H1 (cell line): Measurements from ENCODE around the gene TTLL9.

Source experiments
- CTCF ChIP-seq, 3 experiments: IDR thresholded peaks; 1 replicate in 2 of 3; 2 replicates in 1 of 3; pipeline versions ENCODE4 v1.5.1 to v1.6.1; 2011; ENCODE audit warnings: low read length in 3 of 3, mild to moderate bottlenecking in 3 of 3, inconsistent platforms in 2 of 3, low read depth in 1 of 3, moderate library complexity in 1 of 3; ENCODE audit not compliant: insufficient read depth in 1 of 3; ENCODE audit errors: control extremely low read depth in 1 of 3
- EGR1 ChIP-seq: IDR thresholded peaks from 2 replicates; pipeline ENCODE4 v1.6.1; 2011; ENCODE audit warnings: low read depth, low read length, borderline replicate concordance
- POLR2AphosphoS5 ChIP-seq: IDR thresholded peaks from 2 replicates; pipeline ENCODE4 v1.6.1; 2011; ENCODE audit warnings: low read depth, low read length
- YY1 ChIP-seq: IDR thresholded peaks from 2 replicates; pipeline ENCODE4 v1.6.1; 2011; ENCODE audit warnings: low read depth, mild to moderate bottlenecking, low read length

- TF ChIP-seq POLR2AphosphoS5 (no peak), EGR1 (no peak), YY1 (no peak), CTCF (IDR thresholded peaks at IDR 0.05; ENCODE audit: control extremely low read depth in 1 of 3, insufficient read depth in 1 of 3, low read depth in 1 of 3, low read length in 3 of 3) (no peak)
Observed at GRCh38 chr20:31839782-31840487, 30.5 kb upstream of the TTLL9 start.
